Measurements from ENCODE around the gene TLR6. TPM values are rescaled to one million over a fixed set of nuclear protein-coding genes. Genes with fewer than 3 reads are reported as not detected.
"Not testable (repeated sequence)": the region's sequence is repeated elsewhere in the genome, so short reads cannot be mapped to it uniquely, and the experiment has no call there.

TLR6 gene
- total RNA-seq, 4 donors from 2014 or later = 1.4 to 3.0 (median 1.8) TPM

- no peaks in the 10 kb centered on the region for H3K4me1 ChIP-seq
- DNase-seq = no peak
- H3K9me3 ChIP-seq = no peaks in the 10 kb centered on the region
- no peak overlapping the region for H3K27ac ChIP-seq
- no peak overlapping the region for H3K4me3 ChIP-seq (replicated peaks in 1 of 3)
- no peaks in the 10 kb centered on the region for H3K36me3 ChIP-seq
- TF ChIP-seq, protein P1, sequence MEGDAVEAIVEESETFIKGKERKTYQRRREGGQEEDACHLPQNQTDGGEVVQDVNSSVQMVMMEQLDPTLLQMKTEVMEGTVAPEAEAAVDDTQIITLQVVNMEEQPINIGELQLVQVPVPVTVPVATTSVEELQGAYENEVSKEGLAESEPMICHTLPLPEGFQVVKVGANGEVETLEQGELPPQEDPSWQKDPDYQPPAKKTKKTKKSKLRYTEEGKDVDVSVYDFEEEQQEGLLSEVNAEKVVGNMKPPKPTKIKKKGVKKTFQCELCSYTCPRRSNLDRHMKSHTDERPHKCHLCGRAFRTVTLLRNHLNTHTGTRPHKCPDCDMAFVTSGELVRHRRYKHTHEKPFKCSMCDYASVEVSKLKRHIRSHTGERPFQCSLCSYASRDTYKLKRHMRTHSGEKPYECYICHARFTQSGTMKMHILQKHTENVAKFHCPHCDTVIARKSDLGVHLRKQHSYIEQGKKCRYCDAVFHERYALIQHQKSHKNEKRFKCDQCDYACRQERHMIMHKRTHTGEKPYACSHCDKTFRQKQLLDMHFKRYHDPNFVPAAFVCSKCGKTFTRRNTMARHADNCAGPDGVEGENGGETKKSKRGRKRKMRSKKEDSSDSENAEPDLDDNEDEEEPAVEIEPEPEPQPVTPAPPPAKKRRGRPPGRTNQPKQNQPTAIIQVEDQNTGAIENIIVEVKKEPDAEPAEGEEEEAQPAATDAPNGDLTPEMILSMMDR (IDR thresholded peaks at IDR 0.05) = no peak
- TF ChIP-seq POLR2A (IDR thresholded peaks at IDR 0.05) = no peak
- intact Hi-C loops (cut with DNase I) = no loop called here
- 65 to 81% methylated on average over 3 of the region's 3 CpGs for WGBS, 2 donors
- H3K27me3 ChIP-seq = no peaks in the 10 kb centered on the region
Observed at GRCh38 chr4:38819569-38819968, 37.0 kb downstream of the TLR6 start.

DNA sequence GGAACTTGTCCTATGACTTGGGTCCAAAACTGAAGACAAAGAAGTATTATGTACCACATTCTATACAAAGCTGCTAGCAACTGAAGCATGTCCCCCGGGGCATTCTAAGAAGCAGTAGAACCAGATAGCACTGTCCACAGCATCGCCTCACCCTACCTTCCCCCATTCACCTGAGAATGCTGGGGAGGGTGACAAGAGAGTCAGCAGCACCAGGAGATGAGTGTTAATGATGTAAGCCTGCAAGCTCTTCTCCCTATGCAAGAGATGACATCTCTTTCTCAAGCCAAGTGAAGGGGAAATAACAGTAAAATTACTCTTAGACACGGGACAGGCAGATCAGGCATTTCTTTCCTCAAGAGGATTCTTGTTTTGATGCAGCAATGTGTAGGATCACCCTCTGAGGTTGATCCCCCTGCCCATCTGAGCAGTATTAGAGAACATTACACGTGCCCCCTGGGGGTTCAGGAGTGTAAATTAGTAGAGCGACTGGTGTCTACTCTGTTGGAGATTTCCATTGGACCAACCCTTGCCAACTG lies 38.1 kb downstream of the TLR6 start:
- no peak overlapping the region for H3K4me3 ChIP-seq (replicated peaks in 1 of 3)
- no peaks in the 10 kb centered on the region for H3K27me3 ChIP-seq
- TF ChIP-seq, protein P1 (IDR thresholded peaks at IDR 0.05) = no peak
- no peak for TF ChIP-seq POLR2A (IDR thresholded peaks at IDR 0.05)
- H3K9me3 ChIP-seq = no peaks in the 10 kb centered on the region
- H3K4me1 ChIP-seq = no peaks in the 10 kb centered on the region
- H3K27ac ChIP-seq = no peak overlapping the region
- WGBS, 2 donors = 66 to 84% methylated on average over 5 of the region's 5 CpGs
- intact Hi-C loops (cut with DNase I) = no loop called here
- no peak for DNase-seq
- no peaks in the 10 kb centered on the region for H3K36me3 ChIP-seq

DNA sequence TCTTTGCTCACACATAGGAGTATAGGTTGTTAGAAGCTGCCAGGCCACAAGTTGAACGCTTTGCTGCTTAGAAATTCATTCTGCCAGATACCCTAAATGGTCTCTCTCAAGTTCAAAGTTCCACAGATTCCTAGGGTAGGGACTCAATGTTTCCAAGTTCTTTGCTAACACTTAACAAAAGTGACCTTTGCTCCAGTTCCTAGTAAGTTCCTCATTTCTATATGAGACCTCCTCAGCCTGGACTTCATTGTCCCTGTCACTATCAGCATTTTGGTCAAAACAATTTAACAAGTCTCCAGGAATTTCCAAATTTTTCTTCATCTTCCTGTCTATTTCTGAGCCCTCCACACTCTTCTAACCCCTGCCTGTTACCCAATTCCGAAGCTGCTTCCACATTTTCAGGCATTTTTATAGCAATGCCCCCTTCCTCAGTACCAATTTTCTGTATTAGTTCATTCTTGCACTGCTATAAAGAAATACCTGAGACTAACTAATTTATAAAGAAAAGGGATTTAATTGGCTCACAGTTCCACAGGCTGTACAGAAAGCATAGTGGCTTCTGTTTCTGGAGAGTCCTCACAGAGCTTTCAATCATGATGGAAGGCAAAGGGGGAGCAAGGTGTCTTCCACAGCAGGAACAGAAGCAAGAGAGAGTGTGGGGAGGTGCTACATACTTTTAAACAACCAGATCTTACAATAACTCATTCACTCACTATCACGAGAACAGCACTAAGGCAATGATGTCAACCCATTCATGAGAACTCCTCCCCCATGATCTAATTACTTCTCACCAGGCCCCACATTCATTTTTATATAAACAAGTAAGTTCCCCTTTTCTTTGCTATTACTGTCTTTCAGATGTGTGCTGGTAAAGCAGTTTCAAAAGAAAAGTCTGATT lies 40.5 kb downstream of the TLR6 start:
- H3K27ac ChIP-seq = no peak overlapping the region
- WGBS, 2 donors = 73 to 79% methylated on average over 3 of the region's 3 CpGs
- H3K36me3 ChIP-seq = no peaks in the 10 kb centered on the region
- no peak for DNase-seq
- no peaks in the 10 kb centered on the region for H3K4me1 ChIP-seq
- TF ChIP-seq POLR2A (IDR thresholded peaks at IDR 0.05) = no peak
- TF ChIP-seq, protein P1 (IDR thresholded peaks at IDR 0.05) = no peak
- H3K27me3 ChIP-seq = no peaks in the 10 kb centered on the region
- no peak overlapping the region for H3K4me3 ChIP-seq (replicated peaks in 1 of 3)
- no peaks in the 10 kb centered on the region for H3K9me3 ChIP-seq
- intact Hi-C loops (cut with DNase I) = no loop called here

DNA sequence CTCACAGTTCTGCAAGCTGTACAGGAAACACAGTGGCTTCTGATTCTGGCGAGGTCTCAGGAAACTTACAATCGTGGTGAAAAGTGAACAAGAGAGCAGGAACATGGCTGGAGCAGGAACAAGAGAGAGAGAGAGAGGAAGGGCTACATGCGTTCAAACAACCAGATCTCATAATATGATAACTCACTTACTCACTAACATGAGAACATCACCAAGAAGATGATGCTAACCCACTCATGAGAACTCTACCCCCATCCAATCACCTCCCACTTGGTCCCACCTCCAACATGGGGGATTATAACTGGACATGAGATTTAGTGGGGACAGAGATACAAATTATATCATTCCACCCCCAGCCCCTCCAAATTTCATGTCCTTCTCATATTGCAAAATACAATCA lies 42.2 kb downstream of the TLR6 start:
- H3K4me1 ChIP-seq = no peaks in the 10 kb centered on the region
- no peak overlapping the region for H3K4me3 ChIP-seq (replicated peaks in 1 of 3)
- no peak for DNase-seq
- 68 to 78% methylated on average over 3 of the region's 3 CpGs for WGBS, 2 donors
- intact Hi-C loops (cut with DNase I) = no loop called here
- TF ChIP-seq, protein P1 (IDR thresholded peaks at IDR 0.05) = no peak
- TF ChIP-seq POLR2A (IDR thresholded peaks at IDR 0.05) = no peak
- H3K36me3 ChIP-seq = no peaks in the 10 kb centered on the region
- no peaks in the 10 kb centered on the region for H3K27me3 ChIP-seq
- H3K27ac ChIP-seq = no peak overlapping the region
- no peaks in the 10 kb centered on the region for H3K9me3 ChIP-seq

- no peak for DNase-seq
- TF ChIP-seq, protein P1 (IDR thresholded peaks at IDR 0.05) = no peak
- TF ChIP-seq POLR2A (IDR thresholded peaks at IDR 0.05) = no peak
- no peak overlapping the region for H3K4me3 ChIP-seq (replicated peaks in 1 of 3)
- WGBS, 2 donors = 84 to 91% methylated on average over 6 of the region's 6 CpGs
- H3K4me1 ChIP-seq = no peaks in the 10 kb centered on the region
- H3K27ac ChIP-seq = no peak overlapping the region
- intact Hi-C loops (cut with DNase I) = no loop called here
- H3K27me3 ChIP-seq = no peaks in the 10 kb centered on the region
- no peaks in the 10 kb centered on the region for H3K36me3 ChIP-seq
- no peaks in the 10 kb centered on the region for H3K9me3 ChIP-seq
Observed at GRCh38 chr4:38811297-38811696, 45.3 kb downstream of the TLR6 start.

GRCh38 chr4:38807462-38807861 lies 49.2 kb downstream of the TLR6 start:
- H3K36me3 ChIP-seq; DNase-seq; intact Hi-C loops (cut with DNase I); H3K27ac ChIP-seq; H3K27me3 ChIP-seq; H3K9me3 ChIP-seq; H3K4me3 ChIP-seq (replicated peaks in 1 of 3): not testable (repeated sequence)
- 95 to 98% methylated on average over 11 to 19 of the region's 29 CpGs for WGBS, 2 donors
- peaks cover 5 to 12% of the 10 kb centered on the region in 2 donors for H3K4me1 ChIP-seq

- DNase-seq; H3K9me3 ChIP-seq; intact Hi-C loops (cut with DNase I); H3K27me3 ChIP-seq; H3K27ac ChIP-seq; H3K36me3 ChIP-seq; H3K4me3 ChIP-seq (replicated peaks in 1 of 3): not testable (repeated sequence)
- 89 to 92% methylated on average over 9 of the region's 9 CpGs for WGBS, 2 donors
- peaks cover 5 to 12% of the 10 kb centered on the region in 2 donors for H3K4me1 ChIP-seq
Observed at GRCh38 chr4:38806251-38806650, 50.4 kb downstream of the TLR6 start.

Measured in thyroid gland (tissue), 4 donors.